Neural cell (in vitro differentiated cells): ENCODE data around the gene KIZ. TPM values are rescaled to one million over a fixed set of nuclear protein-coding genes. Genes with fewer than 3 reads are reported as not detected.

Experiments
- H2AFZ ChIP-seq: fragments of 200-600, 300-800 bp; sonication (generic), shearing (Covaris generic); 2 replicates; pipeline ENCODE4 v1.6.0; 2014; ENCODE audit warnings: low read depth, mild to moderate bottlenecking, antibody characterized with exemption, low read length, moderate library complexity
- H3F3A ChIP-seq: fragments of 200-600 bp; shearing (Covaris generic); 2 replicates; pipeline ENCODE4 v1.6.1; 2016; ENCODE audit warnings: mild to moderate bottlenecking, moderate library complexity, mixed read lengths, antibody characterized with exemption, low read length; ENCODE audit not compliant: insufficient read depth, poor library complexity, severe bottlenecking
- H3K27ac ChIP-seq: fragments of 200-600, 300-800 bp; sonication (generic), shearing (Covaris generic); 2 replicates; pipeline ENCODE4 v1.5.1; 2014; ENCODE audit warnings: mild to moderate bottlenecking, low read length, moderate library complexity
- H3K27me3 ChIP-seq: fragments of 300-800, 200-600 bp; sonication (generic), shearing (Covaris generic); 2 replicates; pipeline ENCODE4 v1.6.0; 2014; ENCODE audit warnings: mild to moderate bottlenecking, low read depth, low read length, moderate library complexity; ENCODE audit not compliant: insufficient read depth
- H3K36me3 ChIP-seq: fragments of 300-800, 200-600 bp; sonication (generic), shearing (Covaris generic); 2 replicates; pipeline ENCODE4 v1.5.1; 2014; ENCODE audit warnings: mild to moderate bottlenecking, antibody characterized with exemption, low read length, moderate library complexity; ENCODE audit not compliant: insufficient read depth
- H3K4me2 ChIP-seq: fragments of 300-800, 200-600 bp; sonication (generic), shearing (Covaris generic); 2 replicates; pipeline ENCODE4 v1.6.0; 2014; ENCODE audit warnings: mild to moderate bottlenecking, low read length
- H3K4me3 ChIP-seq: fragments of 300-800, 200-600 bp; sonication (generic), shearing (Covaris generic); 2 replicates; pipeline ENCODE4 v1.5.1; 2014; ENCODE audit warnings: mild to moderate bottlenecking, low read length, moderate library complexity
- H3K79me2 ChIP-seq: fragments of 200-600 bp; shearing (Covaris generic); replicated peaks from 2 replicates; pipeline ENCODE4 v1.6.0; 2014; ENCODE audit warnings: mild to moderate bottlenecking, low read length, moderate library complexity; ENCODE audit not compliant: insufficient read depth
- H3K9ac ChIP-seq: fragments of 300-800, 200-600 bp; sonication (generic), shearing (Covaris generic); 2 replicates; pipeline ENCODE4 v1.6.1; 2016; ENCODE audit warnings: mild to moderate bottlenecking, low read length, mixed read lengths
- H3K9me2 ChIP-seq: fragments of 200-600 bp; shearing (Covaris generic); 2 replicates; pipeline ENCODE4 v1.6.1; 2016; ENCODE audit warnings: mild to moderate bottlenecking, low read length, mixed read lengths; ENCODE audit not compliant: insufficient read depth
- H3K9me3 ChIP-seq: fragments of 200-600, 300-800 bp; sonication (generic), shearing (Covaris generic); 2 replicates; pipeline ENCODE4 v1.6.1; 2016; ENCODE audit warnings: mild to moderate bottlenecking, mixed run types, low read length, moderate library complexity, mixed read lengths
- H4K20me1 ChIP-seq: fragments of 200-600 bp; shearing (Covaris generic); 2 replicates; pipeline ENCODE4 v1.6.1; 2016; ENCODE audit warnings: mild to moderate bottlenecking, mixed run types; ENCODE audit not compliant: insufficient read depth
- CTCF ChIP-seq: fragments of 450-650 bp; IDR thresholded peaks from 2 replicates; pipeline ENCODE4 v1.5.1; 2014; ENCODE audit warnings: antibody characterized with exemption, mild to moderate bottlenecking, moderate library complexity; ENCODE audit not compliant: poor library complexity, severe bottlenecking
- EP300 ChIP-seq: fragments of 450-650 bp; conservative IDR thresholded peaks from 2 replicates; pipeline ENCODE4 v1.6.1; 2014; ENCODE audit warnings: antibody characterized with exemption, mild to moderate bottlenecking, moderate library complexity; ENCODE audit not compliant: poor library complexity, severe bottlenecking
- EZH2 ChIP-seq: fragments of 200-600, 300-800 bp; shearing (Covaris generic), sonication (generic); IDR thresholded peaks from 2 replicates; pipeline ENCODE4 v1.6.1; 2014; ENCODE audit warnings: antibody characterized with exemption, low read length, borderline replicate concordance, mild to moderate bottlenecking; ENCODE audit not compliant: insufficient read depth, poor library complexity, severe bottlenecking
- MXI1 ChIP-seq: fragments of 450-650 bp; conservative IDR thresholded peaks from 2 replicates; pipeline ENCODE4 v1.6.1; 2014; ENCODE audit warnings: antibody characterized with exemption, mild to moderate bottlenecking; ENCODE audit not compliant: poor library complexity, severe bottlenecking
- POLR2AphosphoS5 ChIP-seq: IDR thresholded peaks from 2 replicates; pipeline ENCODE4 v1.6.1; 2012
- RAD21 ChIP-seq: fragments of 450-650 bp; conservative IDR thresholded peaks from 2 replicates; pipeline ENCODE4 v1.6.1; 2014; ENCODE audit warnings: antibody characterized with exemption, mild to moderate bottlenecking, moderate library complexity
- REST ChIP-seq: IDR thresholded peaks from 2 replicates; pipeline ENCODE4 v1.6.1; 2012; ENCODE audit warnings: borderline replicate concordance
- SMC3 ChIP-seq: fragments of 450-650 bp; conservative IDR thresholded peaks from 2 replicates; pipeline ENCODE4 v1.6.1; 2014; ENCODE audit warnings: antibody characterized with exemption, mild to moderate bottlenecking, moderate library complexity; ENCODE audit not compliant: poor library complexity
- TAF1 ChIP-seq: IDR thresholded peaks from 2 replicates; pipeline ENCODE4 v1.6.1; 2012; ENCODE audit warnings: low read depth
- polyA plus RNA-seq: library from polyadenylated mRNA; depleted of rRNA; stranded (reverse); fragments of >200 nt; gene quantifications from 2 replicates; pipeline ENCODE4 v1.2.3, GENCODE V29; 2014
- small RNA-seq, 3 experiments: library from RNA; depleted of rRNA; stranded (forward); fragments of <200 nt; gene quantifications; one replicate each; pipeline ENCODE3, GENCODE V24; 2012

Gene KIZ
- polyA plus RNA-seq, 1 donor from 2014 or later, result 3.6 TPM

DNA sequence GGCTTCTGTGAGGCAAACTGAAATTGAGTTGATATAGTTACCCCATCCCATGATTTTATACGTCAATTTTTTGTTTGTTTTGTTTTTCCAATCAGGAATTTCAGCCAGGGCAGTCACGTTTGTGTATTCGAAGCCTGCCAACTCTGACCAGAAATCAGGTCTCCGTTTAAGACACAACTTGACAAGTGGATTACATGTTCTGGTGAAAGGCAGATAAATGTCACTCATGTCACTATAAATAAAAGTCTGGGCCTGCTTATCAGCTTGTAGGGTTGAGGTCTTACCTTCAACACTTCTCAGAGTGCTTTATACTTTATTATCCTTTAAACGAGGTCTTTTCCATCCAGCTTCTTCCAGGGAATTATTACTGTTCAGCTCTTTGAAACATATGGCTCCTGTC is 168.9 kb downstream of the KIZ start:
- Histone ChIP-seq H4K20me1 (no peaks in the 10 kb centered on the region), H3K4me3 (no peak overlapping the region), H3K79me2 (no peaks in the 10 kb centered on the region), H3K27me3 (peaks cover 4% of the 10 kb centered on the region), H3K27ac (no peak overlapping the region), H3K4me2 (no peak overlapping the region), H3K9me3 (no peaks in the 10 kb centered on the region), H2AFZ (no peak overlapping the region), H3K9me2 (no peaks in the 10 kb centered on the region), H3F3A (no peaks in the 10 kb centered on the region), H3K36me3 (no peaks in the 10 kb centered on the region), H3K9ac (no peak overlapping the region)
- TF ChIP-seq RAD21 (no peak), SMC3 (no peak), EP300 (no peak), EZH2 (no peak), CTCF (no peak), MXI1 (no peak), TAF1 (no peak), REST (no peak), POLR2AphosphoS5 (no peak)

Small RNA genes within 50 kb of the gene (small RNA-seq; reads per million reads assigned to genes)
- 0 reads per million in 3 experiments for gene RNA5SP477

Other genes with a start within 250 kb of the KIZ start
- not detected in 2 replicates for gene LINC00237, start 19.7 kb upstream of the KIZ start, polyA plus RNA-seq
- gene XRN2, start 177.2 kb downstream of the KIZ start, polyA plus RNA-seq, result 138 and 142 TPM in 2 replicates